Esophagus muscularis mucosa (tissue), 4 donors: ENCODE results near the gene SLC29A3. TPM values are rescaled to one million over a fixed set of nuclear protein-coding genes. Genes with fewer than 3 reads are reported as not detected.
"Not testable (repeated sequence)": the region's sequence is repeated elsewhere in the genome, so short reads cannot be mapped to it uniquely, and the experiment has no call there.

Experiments used
- DNase-seq: peaks from one replicate; pipeline ENCODE4 v3.0.0-alpha.2; 2017; ENCODE audit errors: extremely low spot score
- H3K27ac ChIP-seq, 4 donors: fragments of 200-600 bp; sonication (generic); replicated peaks in 1 of 4; 1 replicate in 3 of 4; 2 replicates in 1 of 4; pipeline ENCODE4 v1.5.1; 2016 to 2019; ENCODE audit warnings: mild to moderate bottlenecking in 1 of 4
- H3K27me3 ChIP-seq, 4 donors: fragments of 200-600 bp; sonication (generic); one replicate each; pipeline versions ENCODE4 v1.5.1 to v1.6.0; 2016 to 2019
- H3K36me3 ChIP-seq, 4 donors: fragments of 200-600 bp; sonication (generic); one replicate each; pipeline ENCODE4 v1.5.1; 2016 to 2019
- H3K4me1 ChIP-seq, 4 donors: fragments of 200-600 bp; sonication (generic); one replicate each; pipeline ENCODE4 v1.5.1; 2016 to 2019
- H3K4me3 ChIP-seq, 4 donors: fragments of 200-600 bp; sonication (generic); 1 replicate in 2 of 4; 2 replicates in 2 of 4; pipeline ENCODE4 v1.5.1; 2016 to 2019; ENCODE audit warnings: mild to moderate bottlenecking in 4 of 4, moderate library complexity in 1 of 4
- H3K9me3 ChIP-seq, 4 donors: fragments of 200-600 bp; sonication (generic); 1 replicate in 3 of 4; 2 replicates in 1 of 4; pipeline ENCODE4 v1.5.1; 2016 to 2019
- CTCF ChIP-seq, 3 experiments: fragments of 200-600 bp in 2 of 3; fragments of 450-650 bp in 1 of 3; sonication (generic) in 2 of 3; IDR thresholded peaks; one replicate each; pipeline ENCODE4 v1.5.1; 2017 to 2019; ENCODE audit warnings: antibody characterized with exemption in 3 of 3, mild to moderate bottlenecking in 2 of 3, moderate library complexity in 1 of 3
- EP300 ChIP-seq: sonication (generic); formaldehyde crosslinking; IDR thresholded peaks from one replicate; pipeline ENCODE4 v1.6.1; 2017; ENCODE audit warnings: antibody characterized with exemption
- POLR2A ChIP-seq: fragments of 450-650 bp; IDR thresholded peaks from one replicate; pipeline ENCODE4 v1.6.1; 2017; ENCODE audit warnings: antibody characterized with exemption, moderate library complexity, mild to moderate bottlenecking, low read depth
- POLR2AphosphoS5 ChIP-seq, 2 donors: sonication (generic); formaldehyde crosslinking; IDR thresholded peaks; one replicate each; pipeline ENCODE4 v1.6.1; 2017; ENCODE audit warnings: antibody characterized with exemption in 2 of 2
- WGBS: methylation state at CpG from one replicate; pipeline ENCODE4 v1.1.5; 2018; 5-methylcytosine and 5-hydroxymethylcytosine counted together
- intact Hi-C: fragments of 100-400 bp; cut with DNase I; formaldehyde crosslinking; loops from one replicate; pipeline ENCODE4 v1.15.1; 2023
- total RNA-seq, 4 donors: library from RNA; depleted of rRNA; stranded (reverse); fragments of >200 nt; gene quantifications; one replicate each; pipeline versions ENCODE4 v1.1.0 to v1.2.1, GENCODE V29; 2016

SLC29A3 gene
- total RNA-seq, 4 donors from 2014 or later = 4.0 to 6.9 (median 5.0) TPM

GRCh38 chr10:71272056-71272771, 46.8 kb upstream of the SLC29A3 start:
- Histone ChIP-seq H3K9me3 (no peaks in the 10 kb centered on the region), H3K27me3 (no peaks in the 10 kb centered on the region), H3K4me1 (peaks cover 20 to 28% (median 22%) of the 10 kb centered on the region in 4 donors), H3K4me3 (no peak overlapping the region), H3K36me3 (no peaks in the 10 kb centered on the region), H3K27ac (no peak overlapping the region)
- TF ChIP-seq POLR2A (no peak), CTCF (IDR thresholded peaks at IDR 0.05) (no peak), EP300 (no peak), POLR2AphosphoS5 (IDR thresholded peaks at IDR 0.05) (no peak)
- WGBS = 69% methylated on average over 12 of the region's 15 CpGs
- intact Hi-C loops = no loop called here
- no peak for DNase-seq

- H3K36me3 ChIP-seq, H3K9me3 ChIP-seq, intact Hi-C loops, H3K27me3 ChIP-seq, DNase-seq, H3K4me3 ChIP-seq, H3K27ac ChIP-seq: not testable (repeated sequence)
- peaks cover 20 to 28% (median 22%) of the 10 kb centered on the region in 4 donors for H3K4me1 ChIP-seq
- 87% methylated on average over 11 of the region's 11 CpGs for WGBS
Measured at GRCh38 chr10:71272974-71273373, 46.1 kb upstream of the SLC29A3 start.

GRCh38 chr10:71273506-71273905, 45.6 kb upstream of the SLC29A3 start:
- Histone ChIP-seq H3K9me3 (no peaks in the 10 kb centered on the region), H3K27ac (no peak overlapping the region), H3K27me3 (no peaks in the 10 kb centered on the region), H3K4me1 (peaks cover 18 to 23% (median 19%) of the 10 kb centered on the region in 4 donors), H3K36me3 (no peaks in the 10 kb centered on the region), H3K4me3 (no peak overlapping the region)
- TF ChIP-seq POLR2AphosphoS5 (IDR thresholded peaks at IDR 0.05) (no peak), POLR2A (no peak), CTCF (IDR thresholded peaks at IDR 0.05) (no peak), EP300 (no peak)
- intact Hi-C loops = no loop called here
- DNase-seq = no peak
- 86% methylated on average over 4 of the region's 5 CpGs for WGBS

- 69% methylated on average over 11 of the region's 11 CpGs for WGBS
- H3K9me3 ChIP-seq = no peaks in the 10 kb centered on the region
- intact Hi-C loops = no loop called here
- TF ChIP-seq CTCF (IDR thresholded peaks at IDR 0.05) = no peak
- H3K27ac ChIP-seq = no peak overlapping the region
- H3K4me3 ChIP-seq = no peak overlapping the region
- H3K36me3 ChIP-seq = peaks cover 0 to 3% (median 0%) of the 10 kb centered on the region in 4 donors
- peaks cover 5 to 9% (median 6%) of the 10 kb centered on the region in 4 donors for H3K4me1 ChIP-seq
- DNase-seq = no peak
- no peaks in the 10 kb centered on the region for H3K27me3 ChIP-seq
Measured at GRCh38 chr10:71274901-71275796, 43.9 kb upstream of the SLC29A3 start.

GRCh38 chr10:71276873-71277272, 42.2 kb upstream of the SLC29A3 start:
- no peak overlapping the region for H3K4me3 ChIP-seq
- intact Hi-C loops = no loop called here

More at GRCh38 chr10:71276873-71277272, 42.2 kb upstream of the SLC29A3 start:
- WGBS = 88% methylated on average over 4 of the region's 9 CpGs
- Histone ChIP-seq H3K27ac (no peak overlapping the region), H3K36me3 (peaks cover 0 to 14% (median 0%) of the 10 kb centered on the region in 4 donors), H3K4me1 (peaks cover 0 to 5% (median 4%) of the 10 kb centered on the region in 4 donors), H3K9me3 (no peaks in the 10 kb centered on the region), H3K27me3 (no peaks in the 10 kb centered on the region)
- DNase-seq = no peak
- TF ChIP-seq EP300 (no peak), POLR2A (no peak), CTCF (IDR thresholded peaks at IDR 0.05) (no peak), POLR2AphosphoS5 (IDR thresholded peaks at IDR 0.05) (no peak)
